Endodermal cell (in vitro differentiated cells): ENCODE results near the gene NPW. TPM values are rescaled to one million over a fixed set of nuclear protein-coding genes. Genes with fewer than 3 reads are reported as not detected.

Experiments used
- DNase-seq: peaks from one replicate; pipeline ENCODE4 v3.0.0-alpha.2; 2017
- H3K27ac ChIP-seq: 2 replicates; pipeline ENCODE4 v1.5.1; 2013; ENCODE audit warnings: mild to moderate bottlenecking, low read depth, low read length, moderate library complexity
- H3K27me3 ChIP-seq: 2 replicates; pipeline ENCODE4 v1.6.1; 2013; ENCODE audit warnings: mild to moderate bottlenecking, low read length, moderate library complexity; ENCODE audit not compliant: insufficient read depth, control insufficient read depth, poor library complexity, severe bottlenecking
- H3K36me3 ChIP-seq: 2 replicates; pipeline ENCODE4 v1.7.0; 2013; ENCODE audit warnings: mild to moderate bottlenecking, low read length, moderate library complexity; ENCODE audit not compliant: control insufficient read depth, insufficient read depth
- H3K4me1 ChIP-seq: one replicate; pipeline ENCODE4 v1.7.0; 2013; ENCODE audit warnings: low read length; ENCODE audit not compliant: control insufficient read depth, insufficient read depth
- H3K4me3 ChIP-seq: 2 replicates; pipeline ENCODE4 v1.5.1; 2013; ENCODE audit warnings: mild to moderate bottlenecking, low read length, moderate library complexity
- H3K9ac ChIP-seq: 2 replicates; pipeline ENCODE4 v1.6.1; 2013; ENCODE audit warnings: mild to moderate bottlenecking, low read length, moderate library complexity; ENCODE audit not compliant: poor library complexity, severe bottlenecking; ENCODE audit errors: extremely low read depth
- H3K9me3 ChIP-seq: 2 replicates; pipeline ENCODE4 v1.6.1; 2013; ENCODE audit warnings: mild to moderate bottlenecking, low read length, moderate library complexity; ENCODE audit not compliant: control insufficient read depth
- H3K27ac Mint-ChIP-seq: 2 replicates; pipeline ENCODE4 v1.8.0; 2020; ENCODE audit warnings: mixed read lengths
- H3K27me3 Mint-ChIP-seq: 2 replicates; pipeline ENCODE4 v1.8.0; 2021; ENCODE audit warnings: mild to moderate bottlenecking, mixed read lengths; ENCODE audit not compliant: insufficient read depth
- H3K36me3 Mint-ChIP-seq: 2 replicates; pipeline ENCODE4 v1.8.0; 2020; ENCODE audit warnings: low read depth, mixed read lengths
- H3K4me1 Mint-ChIP-seq: 2 replicates; pipeline ENCODE4 v1.8.0; 2020; ENCODE audit warnings: mixed read lengths
- H3K4me3 Mint-ChIP-seq: 2 replicates; pipeline ENCODE4 v1.8.0; 2020; ENCODE audit warnings: mild to moderate bottlenecking, moderate library complexity, mixed read lengths
- H3K9me3 Mint-ChIP-seq: 2 replicates; pipeline ENCODE4 v1.8.0; 2020; ENCODE audit warnings: mild to moderate bottlenecking, mixed read lengths
- CTCF ChIP-seq: fragments of 200-600 bp; sonication (generic); conservative IDR thresholded peaks from 2 replicates; pipeline ENCODE4 v1.5.0; 2021; ENCODE audit warnings: antibody characterized with exemption, mild to moderate bottlenecking
- whole genome bisulfite sequencing, 2 experiments: methylation state at CpG; one replicate each; pipeline versions ENCODE4 v1.1.5 to v1.1.7; 2013; ENCODE audit warnings: missing lambda C conversion rate in 2 of 2, mixed read lengths in 1 of 2; ENCODE audit not compliant: insufficient coverage in 1 of 2, insufficient read length in 1 of 2; 5-methylcytosine and 5-hydroxymethylcytosine counted together
- total RNA-seq, 2 donors: library from RNA; stranded (reverse); fragmentation: NEBNext Ultra II Directional in 1 of 2; extraction: Animal tissue kit (Norgen Biotek cat#: 25700) in 1 of 2; gene quantifications; 2 replicates in 1 of 2; 3 replicates in 1 of 2; pipeline ENCODE4 v1.2.1, GENCODE V29; 2021

NPW gene
- total RNA-seq, 2 donors from 2014 or later: 1.2 to 1.9 TPM

GRCh38 chr16:2003827-2004641 lies 15.6 kb upstream of the NPW start:
- no peaks in the 10 kb centered on the region for H3K27me3 ChIP-seq
- Mint-ChIP-seq H3K36me3 (peaks cover 23% of the 10 kb centered on the region), H3K27ac (no peak overlapping the region)

GRCh38 chr16:2004795-2005517 lies 14.6 kb upstream of the NPW start:
- peaks cover 23% of the 10 kb centered on the region for H3K36me3 Mint-ChIP-seq
- H3K27ac Mint-ChIP-seq: peak overlapping the region; percentile 13
- 90% methylated on average over 21 to 34 of the region's 34 CpGs for WGBS, 2 experiments
- peaks cover 19% of the 10 kb centered on the region for H3K4me1 Mint-ChIP-seq
- Histone ChIP-seq H3K36me3 (peaks cover 39% of the 10 kb centered on the region), H3K9ac (no peak overlapping the region), H3K4me1 (peaks cover 23% of the 10 kb centered on the region), H3K9me3 (no peaks in the 10 kb centered on the region), H3K4me3 (no peak overlapping the region), H3K27ac (no peak overlapping the region), H3K27me3 (no peaks in the 10 kb centered on the region)
- H3K4me3 Mint-ChIP-seq: no peak overlapping the region
- no peak for DNase-seq
- TF ChIP-seq CTCF: no peak
- no peaks in the 10 kb centered on the region for H3K27me3 Mint-ChIP-seq
- no peaks in the 10 kb centered on the region for H3K9me3 Mint-ChIP-seq

More at GRCh38 chr16:2003827-2004641, 15.6 kb upstream of the NPW start:
- H3K36me3 ChIP-seq: peaks cover 39% of the 10 kb centered on the region
- H3K4me1 Mint-ChIP-seq: peaks cover 19% of the 10 kb centered on the region
- DNase-seq: peak; percentile 99
- no peaks in the 10 kb centered on the region for H3K9me3 ChIP-seq
- H3K9me3 Mint-ChIP-seq: no peaks in the 10 kb centered on the region
- H3K27me3 Mint-ChIP-seq: no peaks in the 10 kb centered on the region
- peak overlapping the region; percentile 87 for H3K27ac ChIP-seq
- H3K4me3 ChIP-seq: no peak overlapping the region
- peaks cover 23% of the 10 kb centered on the region for H3K4me1 ChIP-seq
- 40 to 46% methylated on average over 28 to 36 of the region's 36 CpGs for WGBS, 2 experiments
- TF ChIP-seq CTCF: peak; percentile 98
- no peak overlapping the region for H3K4me3 Mint-ChIP-seq
- H3K9ac ChIP-seq: no peak overlapping the region

GRCh38 chr16:2005646-2006045 lies 13.9 kb upstream of the NPW start:
- Mint-ChIP-seq H3K4me3 (no peak overlapping the region), H3K27ac (no peak overlapping the region), H3K27me3 (no peaks in the 10 kb centered on the region), H3K9me3 (no peaks in the 10 kb centered on the region), H3K36me3 (peaks cover 21% of the 10 kb centered on the region), H3K4me1 (peaks cover 23% of the 10 kb centered on the region)
- Histone ChIP-seq H3K36me3 (peaks cover 39% of the 10 kb centered on the region), H3K9ac (no peak overlapping the region), H3K27ac (no peak overlapping the region), H3K27me3 (no peaks in the 10 kb centered on the region), H3K9me3 (no peaks in the 10 kb centered on the region), H3K4me1 (peaks cover 27% of the 10 kb centered on the region), H3K4me3 (no peak overlapping the region)
- TF ChIP-seq CTCF: peak; percentile 50
- DNase-seq: peak; percentile 74
- 89 to 93% methylated on average over 20 to 21 of the region's 21 CpGs for WGBS, 2 experiments
